ENCODE data around the gene EGFL7. TPM values are rescaled to one million over a fixed set of nuclear protein-coding genes. Genes with fewer than 3 reads are reported as not detected.
A peak's percentile ranks its signal among the peaks of the same experiment; 100 is the strongest.

Gene EGFL7
- polyA plus RNA-seq, 3 donors: 1.3 to 2.8 (median 2.2) TPM

DNA sequence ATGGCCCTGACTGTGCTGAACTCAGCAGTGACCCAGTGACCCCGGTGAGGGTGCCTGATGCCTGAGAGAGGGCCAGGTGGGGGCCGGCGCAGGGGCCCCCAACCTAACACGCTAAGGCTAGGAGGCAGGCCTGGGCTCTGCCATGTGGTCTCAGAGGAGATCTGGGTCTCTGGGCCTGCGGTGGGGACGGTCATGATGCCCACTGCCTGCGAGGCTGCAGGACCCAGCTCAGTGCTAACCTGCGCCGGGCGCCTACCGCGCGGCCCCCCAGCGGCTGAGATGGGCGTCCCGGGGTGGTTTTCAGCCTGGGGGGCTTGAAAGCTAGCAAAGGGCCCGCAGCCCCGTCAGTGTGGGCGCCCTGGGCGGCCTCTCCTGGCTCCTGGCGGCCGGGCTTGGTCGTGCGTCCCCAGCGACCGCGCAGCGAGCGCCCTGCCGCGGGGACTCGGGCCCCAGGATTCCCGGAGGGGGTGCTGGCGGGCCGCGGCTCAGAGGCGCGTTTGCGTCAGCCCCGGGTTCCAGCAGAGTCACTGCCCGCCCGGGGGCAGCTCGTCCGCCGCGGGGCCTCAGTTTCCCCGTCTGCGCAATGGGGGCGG is 2.5 kb downstream of the EGFL7 start:
- Histone ChIP-seq H3K27ac (ENCODE audit: low read depth in 1 of 2, low read length in 2 of 2) (no peak overlapping the region), H4K20me1 (ENCODE audit: insufficient read depth, low read length) (no peaks in the 10 kb centered on the region), H3K27me3 (ENCODE audit: control insufficient read depth in 2 of 2, insufficient read depth in 2 of 2, low read length in 2 of 2) (peaks cover 50 to 84% of the 10 kb centered on the region in 2 donors), H3K9me3 (replicated peaks in 1 of 2; ENCODE audit: control insufficient read depth in 1 of 2, insufficient read depth in 1 of 2, low read length in 2 of 2) (peaks cover 0 to 1% of the 10 kb centered on the region in 2 donors), H2AFZ (ENCODE audit: insufficient read depth, low read depth, low read length, poor library complexity, severe bottlenecking) (peak overlapping the region; percentile 29), H3K79me2 (ENCODE audit: insufficient read depth, low read length) (no peaks in the 10 kb centered on the region), H3K4me1 (ENCODE audit: control insufficient read depth in 1 of 2, insufficient read depth in 2 of 2, low read length in 2 of 2) (peaks cover 4 to 19% of the 10 kb centered on the region in 2 donors), H3K4me2 (replicated peaks; ENCODE audit: extremely low read depth, low read length, poor library complexity, severe bottlenecking) (peak overlapping the region; percentile 65), H3K9ac (ENCODE audit: insufficient read depth, low read length, poor library complexity, severe bottlenecking) (no peak overlapping the region), H3K36me3 (replicated peaks in 1 of 2; ENCODE audit: control insufficient read depth in 1 of 2, insufficient read depth in 2 of 2, low read length in 2 of 2) (no peaks in the 10 kb centered on the region), H3K4me3 (replicated peaks in 1 of 3; ENCODE audit: low read depth in 2 of 3, low read length in 3 of 3) (peak overlapping the region in 1 of 3 experiments; percentile 61)
- Mint-ChIP-seq H3K4me1 (peaks cover 8% of the 10 kb centered on the region), H3K27me3 (ENCODE audit: low read depth in 3 of 3) (peaks cover 73 to 89% (median 75%) of the 10 kb centered on the region in 3 donors), H3K4me3 (peak overlapping the region; percentile 67 to 78), H3K9me3 (peaks cover 0 to 12% (median 7%) of the 10 kb centered on the region in 7 donors), H3K36me3 (no peaks in the 10 kb centered on the region), H3K27ac (no peak overlapping the region)
- under 1% methylated on average over 49 of the region's 49 CpGs for WGBS (ENCODE audit: insufficient coverage)
- intact Hi-C loops (cut with micrococcal nuclease): no loop called here
- DNase-seq: peak in 2 of 3 donors; percentile 21 to 42
- TF ChIP-seq, protein P1, sequence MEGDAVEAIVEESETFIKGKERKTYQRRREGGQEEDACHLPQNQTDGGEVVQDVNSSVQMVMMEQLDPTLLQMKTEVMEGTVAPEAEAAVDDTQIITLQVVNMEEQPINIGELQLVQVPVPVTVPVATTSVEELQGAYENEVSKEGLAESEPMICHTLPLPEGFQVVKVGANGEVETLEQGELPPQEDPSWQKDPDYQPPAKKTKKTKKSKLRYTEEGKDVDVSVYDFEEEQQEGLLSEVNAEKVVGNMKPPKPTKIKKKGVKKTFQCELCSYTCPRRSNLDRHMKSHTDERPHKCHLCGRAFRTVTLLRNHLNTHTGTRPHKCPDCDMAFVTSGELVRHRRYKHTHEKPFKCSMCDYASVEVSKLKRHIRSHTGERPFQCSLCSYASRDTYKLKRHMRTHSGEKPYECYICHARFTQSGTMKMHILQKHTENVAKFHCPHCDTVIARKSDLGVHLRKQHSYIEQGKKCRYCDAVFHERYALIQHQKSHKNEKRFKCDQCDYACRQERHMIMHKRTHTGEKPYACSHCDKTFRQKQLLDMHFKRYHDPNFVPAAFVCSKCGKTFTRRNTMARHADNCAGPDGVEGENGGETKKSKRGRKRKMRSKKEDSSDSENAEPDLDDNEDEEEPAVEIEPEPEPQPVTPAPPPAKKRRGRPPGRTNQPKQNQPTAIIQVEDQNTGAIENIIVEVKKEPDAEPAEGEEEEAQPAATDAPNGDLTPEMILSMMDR (IDR thresholded peaks at IDR 0.05): peak; percentile 66

DNA sequence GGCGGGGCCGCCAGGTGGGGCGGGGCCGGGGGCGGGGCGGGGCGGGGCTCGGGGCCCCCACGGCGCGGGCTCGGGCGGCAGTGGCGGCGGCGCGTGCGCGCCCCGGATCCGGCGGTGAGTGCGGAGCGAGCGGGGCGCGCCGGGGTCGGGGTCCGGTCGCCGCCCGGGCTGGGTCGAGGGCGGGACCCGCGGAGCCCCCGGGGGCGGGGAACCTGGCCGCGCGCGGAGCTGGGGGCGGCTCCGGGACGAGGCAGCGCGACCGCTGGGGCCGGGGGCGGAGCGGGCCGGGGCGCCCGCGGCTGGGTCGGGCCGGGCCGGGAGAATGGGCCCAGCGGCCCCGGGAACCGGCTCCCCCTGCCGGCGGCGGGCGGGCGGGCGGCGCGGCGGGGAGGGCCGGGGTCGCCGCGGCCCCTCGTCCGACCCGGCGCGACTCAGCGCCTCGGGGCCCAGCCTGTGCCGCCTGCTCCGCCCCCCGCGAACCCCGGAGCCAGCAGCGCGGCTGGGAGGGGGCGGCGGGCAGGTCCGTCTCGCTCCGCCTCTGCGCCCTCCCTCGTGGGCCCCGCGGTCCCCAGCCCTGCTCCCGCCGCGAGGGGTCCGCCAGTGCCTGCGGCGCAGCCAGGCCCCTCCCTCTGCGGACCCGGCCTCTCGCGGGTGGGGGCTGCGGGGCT is 3.1 kb downstream of the EGFL7 start:
- Histone ChIP-seq H3K4me2 (replicated peaks; ENCODE audit: extremely low read depth, low read length, poor library complexity, severe bottlenecking) (peak overlapping the region; percentile 65), H3K9me3 (replicated peaks in 1 of 2; ENCODE audit: control insufficient read depth in 1 of 2, insufficient read depth in 1 of 2, low read length in 2 of 2) (no peaks in the 10 kb centered on the region), H3K4me1 (ENCODE audit: control insufficient read depth in 1 of 2, insufficient read depth in 2 of 2, low read length in 2 of 2) (peaks cover 4 to 19% of the 10 kb centered on the region in 2 donors), H4K20me1 (ENCODE audit: insufficient read depth, low read length) (no peaks in the 10 kb centered on the region), H3K27ac (ENCODE audit: low read depth in 1 of 2, low read length in 2 of 2) (no peak overlapping the region), H3K79me2 (ENCODE audit: insufficient read depth, low read length) (no peaks in the 10 kb centered on the region), H3K4me3 (replicated peaks in 1 of 3; ENCODE audit: low read depth in 2 of 3, low read length in 3 of 3) (no peak overlapping the region), H2AFZ (ENCODE audit: insufficient read depth, low read depth, low read length, poor library complexity, severe bottlenecking) (no peak overlapping the region), H3K9ac (ENCODE audit: insufficient read depth, low read length, poor library complexity, severe bottlenecking) (no peak overlapping the region), H3K36me3 (replicated peaks in 1 of 2; ENCODE audit: control insufficient read depth in 1 of 2, insufficient read depth in 2 of 2, low read length in 2 of 2) (no peaks in the 10 kb centered on the region), H3K27me3 (ENCODE audit: control insufficient read depth in 2 of 2, insufficient read depth in 2 of 2, low read length in 2 of 2) (peaks cover 46 to 81% of the 10 kb centered on the region in 2 donors)
- no peaks in the 10 kb centered on the region for H3K36me3 Mint-ChIP-seq
- peaks cover 69 to 89% (median 71%) of the 10 kb centered on the region in 3 donors for H3K27me3 Mint-ChIP-seq (ENCODE audit: low read depth in 3 of 3)
- peaks cover 0 to 12% (median 7%) of the 10 kb centered on the region in 7 donors for H3K9me3 Mint-ChIP-seq
- under 1% methylated on average over 106 of the region's 109 CpGs for WGBS (ENCODE audit: insufficient coverage)
- intact Hi-C loops (cut with micrococcal nuclease): no loop called here
- H3K4me3 Mint-ChIP-seq: no peak overlapping the region
- TF ChIP-seq, protein P1 (IDR thresholded peaks at IDR 0.05): no peak
- DNase-seq: no peak
- H3K4me1 Mint-ChIP-seq: peaks cover 8% of the 10 kb centered on the region
- no peak overlapping the region for H3K27ac Mint-ChIP-seq
